A673 (cell line): Measurements from ENCODE around the gene UPK2.

Experiments
- CTCF ChIP-seq: fragments of 300-800, 200-600 bp; sonication (generic); conservative IDR thresholded peaks from 2 replicates; pipeline ENCODE4 v1.5.1; 2017; ENCODE audit warnings: low read depth, mild to moderate bottlenecking, antibody characterized with exemption, low read length, moderate library complexity, mixed read lengths
- EZH2 ChIP-seq: fragments of 200-600 bp; sonication (generic); IDR thresholded peaks from 2 replicates; pipeline ENCODE4 v1.6.1; 2017; ENCODE audit warnings: borderline replicate concordance, low read depth, mild to moderate bottlenecking, mixed read lengths, antibody characterized with exemption, low read length; ENCODE audit not compliant: poor library complexity, severe bottlenecking

GRCh38 chr11:118927554-118928100 is 28.5 kb upstream of the UPK2 start:
- TF ChIP-seq CTCF, result no peak
- TF ChIP-seq EZH2, result no peak
